A673 (cell line): ENCODE results near the gene RBM11. TPM values are rescaled to one million over a fixed set of nuclear protein-coding genes. Genes with fewer than 3 reads are reported as not detected.

Experiments
- BruUV-seq: library from RNA; stranded (reverse); fragments of 400-500 nt; replicated peaks from 2 replicates; lab custom pipeline; 2021; lab: Mats Ljungman, UMichigan
- CTCF ChIA-PET: fragments of 300-600 bp; sonication (Branson Sonifier 250); formaldehyde crosslinking; loops from one replicate; lab custom pipeline; 2022; ENCODE audit warnings: antibody characterized with exemption; lab: Charles Lee
- POLR2A ChIA-PET: fragments of 300-600 bp; sonication (Branson Sonifier 250); formaldehyde crosslinking; loops from one replicate; lab custom pipeline; 2022; ENCODE audit warnings: antibody characterized with exemption; ENCODE audit not compliant: low non-redundant PET; lab: Charles Lee
- DNase-seq: peaks from one replicate; pipeline ENCODE4 v3.0.0-alpha.2; 2015; ENCODE audit warnings: low spot score
- H3K27ac ChIP-seq: fragments of 200-600 bp; sonication (generic); 2 replicates; pipeline ENCODE4 v1.5.1; 2016; ENCODE audit warnings: mixed run types, low read depth, mild to moderate bottlenecking, mixed read lengths, antibody characterized with exemption, low read length; ENCODE audit not compliant: poor library complexity, severe bottlenecking
- H3K27me3 ChIP-seq: fragments of 200-600 bp; sonication (generic); replicated peaks from 2 replicates; pipeline ENCODE4 v1.6.1; 2017; ENCODE audit warnings: mixed run types, low read depth, mild to moderate bottlenecking, mixed read lengths, antibody characterized with exemption, low read length; ENCODE audit not compliant: insufficient read depth, poor library complexity
- H3K36me3 ChIP-seq: fragments of 200-600 bp; sonication (generic); 2 replicates; pipeline ENCODE4 v1.6.1; 2016; ENCODE audit warnings: mixed run types, mild to moderate bottlenecking, mixed read lengths, antibody characterized with exemption, low read length; ENCODE audit not compliant: insufficient read depth, poor library complexity, severe bottlenecking
- H3K4me1 ChIP-seq: fragments of 200-600 bp; sonication (generic); 2 replicates; pipeline ENCODE4 v1.6.1; 2017; ENCODE audit warnings: mixed run types, mild to moderate bottlenecking, mixed read lengths, antibody characterized with exemption, low read length; ENCODE audit not compliant: insufficient read depth, poor library complexity, severe bottlenecking
- H3K4me3 ChIP-seq: fragments of 200-600 bp; sonication (generic); 2 replicates; pipeline ENCODE4 v1.5.1; 2016; ENCODE audit warnings: low read depth, mixed run types, mild to moderate bottlenecking, mixed read lengths, low read length; ENCODE audit not compliant: poor library complexity, severe bottlenecking
- H3K9me3 ChIP-seq: fragments of 200-600 bp; sonication (generic); 2 replicates; pipeline ENCODE4 v1.6.1; 2016; ENCODE audit warnings: mixed run types, low read depth, mild to moderate bottlenecking, mixed read lengths, antibody characterized with exemption, low read length; ENCODE audit not compliant: poor library complexity, severe bottlenecking
- CTCF ChIP-seq: fragments of 300-800, 200-600 bp; sonication (generic); conservative IDR thresholded peaks from 2 replicates; pipeline ENCODE4 v1.5.1; 2017; ENCODE audit warnings: low read depth, mild to moderate bottlenecking, antibody characterized with exemption, low read length, moderate library complexity, mixed read lengths
- EZH2 ChIP-seq: fragments of 200-600 bp; sonication (generic); IDR thresholded peaks from 2 replicates; pipeline ENCODE4 v1.6.1; 2017; ENCODE audit warnings: borderline replicate concordance, low read depth, mild to moderate bottlenecking, mixed read lengths, antibody characterized with exemption, low read length; ENCODE audit not compliant: poor library complexity, severe bottlenecking
- intact Hi-C: fragments of 100-400 bp; cut with micrococcal nuclease; formaldehyde crosslinking; loops from one replicate; pipeline ENCODE4 v1.10.0; 2022; ENCODE audit not compliant: unreplicated experiment
- total RNA-seq: library from RNA; stranded (reverse); gene quantifications from 2 replicates; pipeline ENCODE4 v1.2.3, GENCODE V29; 2021

RBM11 gene
- total RNA-seq, 1 experiment from 2014 or later, result 319 TPM

DNA sequence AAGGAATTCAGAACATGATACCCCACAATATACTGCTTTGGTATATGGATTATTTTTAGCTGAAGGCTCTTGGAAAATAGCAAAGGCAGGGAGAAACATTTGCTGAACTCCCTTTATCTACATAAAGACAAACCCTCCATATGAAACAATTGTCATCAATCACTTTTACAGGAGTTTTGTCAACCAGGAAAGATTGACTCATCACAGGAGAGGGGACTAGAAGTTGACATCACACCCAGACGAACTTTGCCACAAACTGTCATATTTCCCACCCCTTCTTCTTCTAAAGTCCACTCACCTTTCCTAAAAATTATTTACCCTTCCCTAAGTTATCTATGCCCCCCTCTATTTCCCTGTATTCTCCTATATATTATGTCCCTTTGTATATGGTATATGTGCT lies 47.9 kb downstream of the RBM11 start:
- no peak overlapping the region for H3K4me3 ChIP-seq
- intact Hi-C loops, result loop anchor here (10.0 kb wide), 1 partner anchor 601 kb away; no protein-coding TSS in a partner anchor
- ChIA-PET POLR2A (no interaction called here), CTCF (no interaction called here)
- TF ChIP-seq EZH2 (no peak), CTCF (no peak)
- H3K4me1 ChIP-seq, result no peaks in the 10 kb centered on the region
- peaks cover 6% of the 10 kb centered on the region for H3K27me3 ChIP-seq
- no peaks in the 10 kb centered on the region for H3K9me3 ChIP-seq
- no TSS peak for BruUV-seq
- H3K36me3 ChIP-seq, result no peaks in the 10 kb centered on the region
- DNase-seq, result peak; percentile 6
- H3K27ac ChIP-seq, result no peak overlapping the region

DNA sequence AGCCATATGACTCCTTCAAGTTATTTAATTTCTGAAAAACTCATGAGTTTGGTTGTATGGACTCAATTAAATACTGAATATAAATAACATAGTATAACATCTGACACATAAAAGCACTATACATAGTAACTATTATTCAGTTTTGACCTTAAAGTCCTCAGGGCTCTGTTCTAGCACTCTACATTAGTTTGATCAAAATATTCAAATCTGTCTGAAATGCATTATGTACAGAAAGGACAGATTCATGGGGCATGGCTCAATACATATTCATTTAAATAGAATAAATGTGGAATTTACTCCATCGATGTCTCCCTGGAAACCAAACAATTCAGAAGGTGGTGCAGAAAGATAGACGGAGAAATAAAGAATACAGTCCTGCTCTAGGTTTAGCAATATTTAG lies 49.1 kb downstream of the RBM11 start:
- no peak overlapping the region for H3K4me3 ChIP-seq
- H3K27me3 ChIP-seq, result peaks cover 6% of the 10 kb centered on the region
- H3K4me1 ChIP-seq, result no peaks in the 10 kb centered on the region
- H3K36me3 ChIP-seq, result no peaks in the 10 kb centered on the region
- no peak overlapping the region for H3K27ac ChIP-seq
- ChIA-PET POLR2A (no interaction called here), CTCF (no interaction called here)
- TF ChIP-seq EZH2 (no peak), CTCF (no peak)
- intact Hi-C loops, result loop anchor here (10.0 kb wide), 1 partner anchor 600 kb away; no protein-coding TSS in a partner anchor
- no TSS peak for BruUV-seq
- DNase-seq, result no peak
- H3K9me3 ChIP-seq, result no peaks in the 10 kb centered on the region

DNA sequence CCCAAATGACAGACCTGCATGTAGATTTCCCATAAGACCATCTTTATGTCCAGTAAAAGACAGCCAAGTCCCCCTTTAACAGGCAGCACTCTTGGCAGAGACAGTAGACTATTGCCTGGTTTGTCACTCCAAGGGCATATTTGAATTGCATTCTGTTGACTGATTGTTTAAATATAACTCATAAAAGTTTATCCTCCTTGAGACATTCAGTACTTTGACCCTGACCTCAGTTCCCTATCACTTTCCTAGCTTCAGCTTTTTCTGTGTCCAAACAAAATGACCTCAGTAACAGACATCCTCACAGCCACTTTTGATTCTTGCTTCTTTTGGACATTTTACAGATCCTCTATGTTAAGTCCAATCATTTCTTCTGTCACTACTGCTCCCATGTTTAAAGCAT lies 51.1 kb downstream of the RBM11 start:
- Histone ChIP-seq H3K9me3 (no peaks in the 10 kb centered on the region), H3K4me1 (no peaks in the 10 kb centered on the region), H3K4me3 (no peak overlapping the region), H3K27ac (no peak overlapping the region), H3K36me3 (no peaks in the 10 kb centered on the region), H3K27me3 (peaks cover 6% of the 10 kb centered on the region)
- no TSS peak for BruUV-seq
- TF ChIP-seq CTCF (no peak), EZH2 (no peak)
- DNase-seq, result no peak
- intact Hi-C loops, result loop anchor here (10.0 kb wide), 1 partner anchor 598 kb away; no protein-coding TSS in a partner anchor
- ChIA-PET CTCF (no interaction called here), POLR2A (no interaction called here)
